K562 (cell line): ENCODE results near the gene PI4K2A. TPM values are rescaled to one million over a fixed set of nuclear protein-coding genes. Genes with fewer than 3 reads are reported as not detected.

Experiments used
- BRF1 ChIP-seq: IDR thresholded peaks from 3 replicates; pipeline ENCODE4 v1.6.1; 2011; ENCODE audit warnings: borderline replicate concordance, mild to moderate bottlenecking; ENCODE audit not compliant: insufficient read length; ENCODE audit errors: extremely low read depth
- CEBPG ChIP-seq, 3 experiments: fragments of 200-800 bp in 1 of 3; sonication (Bioruptor generic) in 1 of 3; sonication (generic) in 1 of 3; formaldehyde crosslinking in 1 of 3; IDR thresholded peaks in 2 of 3; conservative IDR thresholded peaks in 1 of 3; 2 replicates each; pipeline versions ENCODE4 v1.6.1 to v1.8.0; 2016 to 2022; ENCODE audit warnings: missing compliant biosample characterization in 2 of 3, missing genetic modification characterization in 2 of 3, mild to moderate bottlenecking in 1 of 3, missing genetic modification reagents in 1 of 3
- FOXO4 ChIP-seq: fragments of 450-650 bp; formaldehyde crosslinking; IDR thresholded peaks from 2 replicates; pipeline ENCODE4 v1.4.0; 2020; ENCODE audit warnings: mild to moderate bottlenecking, moderate library complexity
- GTF2E2 ChIP-seq: fragments of 200-800 bp; sonication (Bioruptor generic); IDR thresholded peaks from 2 replicates; pipeline ENCODE4 v1.6.1; 2016; ENCODE audit warnings: missing genetic modification characterization, missing compliant biosample characterization
- LARP7 ChIP-seq: fragments of 450-650 bp; IDR thresholded peaks from 2 replicates; pipeline ENCODE4 v1.6.1; 2016
- NR2C2 ChIP-seq, 2 experiments: fragments of 200-800 bp in 1 of 2; sonication (Bioruptor generic) in 1 of 2; sonication (generic) in 1 of 2; formaldehyde crosslinking in 1 of 2; IDR thresholded peaks; 2 replicates each; pipeline versions ENCODE4 v1.6.1 to v1.8.0; 2016 to 2022; ENCODE audit warnings: mild to moderate bottlenecking in 1 of 2, missing compliant biosample characterization in 1 of 2, missing genetic modification characterization in 1 of 2, missing genetic modification reagents in 1 of 2
- PBX2 ChIP-seq, 2 experiments: IDR thresholded peaks in 1 of 2; conservative IDR thresholded peaks in 1 of 2; 2 replicates each; pipeline ENCODE4 v1.6.1; 2016; ENCODE audit warnings: low read depth in 2 of 2, mild to moderate bottlenecking in 1 of 2, missing compliant biosample characterization in 1 of 2, missing genetic modification characterization in 1 of 2, moderate library complexity in 1 of 2
- RBM25 ChIP-seq: fragments of 200-400 bp; formaldehyde crosslinking; IDR thresholded peaks from 2 replicates; pipeline ENCODE4 v1.6.1; 2018; ENCODE audit warnings: low read length, low read depth, moderate library complexity; ENCODE audit not compliant: severe bottlenecking
- RHOXF2B ChIP-seq: fragments of 250-450 bp; sonication (Bioruptor Pico); conservative IDR thresholded peaks from 2 replicates; pipeline ENCODE4 v1.5.1; 2021
- SRSF3 ChIP-seq: fragments of 200-400 bp; formaldehyde crosslinking; IDR thresholded peaks from 2 replicates; pipeline ENCODE4 v1.6.1; 2016; ENCODE audit warnings: mild to moderate bottlenecking, low read length, moderate library complexity; ENCODE audit not compliant: insufficient read depth
- TBP ChIP-seq: optimal IDR thresholded peaks from 2 replicates; pipeline ENCODE3; 2011; ENCODE audit warnings: low read depth, low read length, improper control_type of control experiment
- ZC3H4 ChIP-seq: sonication (generic); formaldehyde crosslinking; IDR thresholded peaks from 2 replicates; pipeline ENCODE4 v1.9.0; 2021; ENCODE audit warnings: missing genetic modification reagents, borderline replicate concordance
- polyA plus RNA-seq, 8 experiments: library from polyadenylated mRNA; depleted of rRNA in 4 of 8; stranded (reverse) in 5 of 8; unstranded in 3 of 8; fragments of >200 nt; fragmentation: Nextera tagmentation in 2 of 8; fragmentation: Illumina TruSeq in 1 of 8; extraction: Ambion mirVana in 2 of 8; extraction: Trizol in 1 of 8; gene quantifications; 2 replicates each; pipeline versions ENCODE4 v1.2.1 to v1.2.3, GENCODE V29; 2011 to 2014; ENCODE audit warnings: inconsistent platforms in 1 of 8, missing spikeins in 1 of 8
- total RNA-seq, 7 experiments: library from RNA; depleted of rRNA in 6 of 7; stranded (reverse); fragments of >200 nt in 6 of 7; fragmentation: Illumina TruSeq in 2 of 7; extraction: Trizol in 2 of 7; gene quantifications; 2 replicates each; pipeline versions ENCODE4 v1.2.1 to v1.2.3, GENCODE V29; 2011 to 2021; ENCODE audit warnings: low replicate concordance in 1 of 7
- TF ChIP-seq, protein P1 (sequence below), 2 experiments: fragments of 450-650 bp in 1 of 2; sonication (generic) in 1 of 2; formaldehyde crosslinking in 1 of 2; IDR thresholded peaks in 1 of 2; conservative IDR thresholded peaks in 1 of 2; 2 replicates each; pipeline versions ENCODE4 v1.6.1 to v1.8.1; 2016 to 2023; ENCODE audit warnings: mild to moderate bottlenecking in 2 of 2, moderate library complexity in 2 of 2, inconsistent platforms in 1 of 2, missing genetic modification reagents in 1 of 2
- TF ChIP-seq, protein P2 (sequence below): sonication (generic); formaldehyde crosslinking; IDR thresholded peaks from 2 replicates; pipeline ENCODE4 v1.8.0; 2022; ENCODE audit warnings: missing genetic modification reagents, mild to moderate bottlenecking, borderline replicate concordance
- TF ChIP-seq, protein P3 (sequence below): IDR thresholded peaks from 2 replicates; pipeline ENCODE4 v1.6.1; 2014; ENCODE audit warnings: antibody characterized with exemption

Gene PI4K2A
- total and polyA plus RNA-seq, 9 of the 15 experiments (the other 6 are each of a cell fraction or from before 2014, with no cell fraction given) = 4.4 to 28.4 (median 16.5) TPM

DNA sequence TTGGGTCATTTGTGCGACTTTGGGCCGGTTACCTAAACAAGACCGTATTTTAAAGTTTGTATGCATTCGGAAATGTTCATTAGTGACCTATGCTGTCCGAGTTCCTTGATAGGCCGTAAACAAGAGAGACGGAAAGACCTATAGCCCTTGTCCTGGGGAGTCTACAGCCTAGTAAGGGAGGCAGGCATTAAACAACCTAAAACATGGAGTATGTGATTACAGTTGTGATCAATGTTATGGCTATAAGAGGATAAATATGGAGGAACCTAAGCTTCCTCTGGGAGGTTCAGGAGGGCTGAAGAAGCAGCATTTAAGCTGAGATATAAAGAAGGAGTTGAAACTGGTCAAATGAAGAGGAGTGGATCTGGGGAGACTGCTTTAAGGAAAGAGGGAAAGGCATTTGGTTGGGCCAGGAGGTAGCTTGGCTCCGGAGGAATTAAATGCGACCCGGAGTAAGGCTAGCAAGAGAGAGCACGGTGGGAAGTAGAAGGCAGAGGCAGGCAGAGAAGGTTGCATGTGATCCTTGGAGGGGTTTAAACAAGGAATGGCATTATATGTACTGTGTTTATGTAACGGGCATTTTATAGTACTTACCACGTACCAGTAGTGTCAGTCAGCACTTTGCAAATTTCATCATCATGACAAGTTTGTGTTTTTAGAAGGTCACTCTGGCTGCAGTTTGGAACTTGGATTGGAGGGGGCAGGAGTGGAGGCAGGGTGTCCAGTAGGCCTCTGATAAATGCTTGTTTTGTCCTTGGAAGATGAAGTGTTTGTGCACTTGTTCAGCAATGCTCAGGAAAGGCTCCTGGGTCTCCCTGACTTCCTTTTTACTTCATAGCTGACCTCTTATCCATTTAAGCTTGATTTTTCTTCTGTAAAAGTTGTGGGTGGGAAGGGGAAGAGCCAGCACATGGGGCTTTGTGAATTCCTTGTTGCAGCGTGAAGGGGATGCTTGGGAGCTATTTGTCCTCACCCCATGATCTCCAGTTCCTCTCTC is 47.6 kb downstream of the PI4K2A start (continued):
- TF ChIP-seq, protein P1, sequence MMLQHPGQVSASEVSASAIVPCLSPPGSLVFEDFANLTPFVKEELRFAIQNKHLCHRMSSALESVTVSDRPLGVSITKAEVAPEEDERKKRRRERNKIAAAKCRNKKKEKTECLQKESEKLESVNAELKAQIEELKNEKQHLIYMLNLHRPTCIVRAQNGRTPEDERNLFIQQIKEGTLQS (IDR thresholded peaks at IDR 0.05) = peak; percentile 87
- TF ChIP-seq, protein P1 (CRISPR knock-in tag; conservative IDR thresholded peaks at IDR 0.05) = no peak
- TF ChIP-seq TBP (no peak), RHOXF2B (no peak), PBX2 (CRISPR knock-in tag; IDR thresholded peaks at IDR 0.05; ENCODE audit: low read depth) (no peak), PBX2 (tag; conservative IDR thresholded peaks at IDR 0.05; ENCODE audit: low read depth) (no peak), ZC3H4 (no peak), BRF1 (no peak), SRSF3 (no peak), GTF2E2 (tag) (no peak), LARP7 (no peak), NR2C2 (CRISPR knock-in tag; IDR thresholded peaks at IDR 0.05) (no peak), NR2C2 (tag; IDR thresholded peaks at IDR 0.05) (peak; percentile 46), RBM25 (no peak), FOXO4 (CRISPR knock-in tag) (no peak), CEBPG (CRISPR knock-in tag; IDR thresholded peaks at IDR 0.05) (0 out of 2 replicates have a peak, but pooled peaks have one; percentile 22), CEBPG (tag; conservative IDR thresholded peaks at IDR 0.05 in 1 of 2, IDR thresholded peaks at IDR 0.05 in 1 of 2) (peak in 1 of 2 experiments; percentile 71; a peak in 2 of 4 replicates)
- TF ChIP-seq, protein P2, sequence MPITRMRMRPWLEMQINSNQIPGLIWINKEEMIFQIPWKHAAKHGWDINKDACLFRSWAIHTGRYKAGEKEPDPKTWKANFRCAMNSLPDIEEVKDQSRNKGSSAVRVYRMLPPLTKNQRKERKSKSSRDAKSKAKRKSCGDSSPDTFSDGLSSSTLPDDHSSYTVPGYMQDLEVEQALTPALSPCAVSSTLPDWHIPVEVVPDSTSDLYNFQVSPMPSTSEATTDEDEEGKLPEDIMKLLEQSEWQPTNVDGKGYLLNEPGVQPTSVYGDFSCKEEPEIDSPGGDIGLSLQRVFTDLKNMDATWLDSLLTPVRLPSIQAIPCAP = no peak
- TF ChIP-seq, protein P3, sequence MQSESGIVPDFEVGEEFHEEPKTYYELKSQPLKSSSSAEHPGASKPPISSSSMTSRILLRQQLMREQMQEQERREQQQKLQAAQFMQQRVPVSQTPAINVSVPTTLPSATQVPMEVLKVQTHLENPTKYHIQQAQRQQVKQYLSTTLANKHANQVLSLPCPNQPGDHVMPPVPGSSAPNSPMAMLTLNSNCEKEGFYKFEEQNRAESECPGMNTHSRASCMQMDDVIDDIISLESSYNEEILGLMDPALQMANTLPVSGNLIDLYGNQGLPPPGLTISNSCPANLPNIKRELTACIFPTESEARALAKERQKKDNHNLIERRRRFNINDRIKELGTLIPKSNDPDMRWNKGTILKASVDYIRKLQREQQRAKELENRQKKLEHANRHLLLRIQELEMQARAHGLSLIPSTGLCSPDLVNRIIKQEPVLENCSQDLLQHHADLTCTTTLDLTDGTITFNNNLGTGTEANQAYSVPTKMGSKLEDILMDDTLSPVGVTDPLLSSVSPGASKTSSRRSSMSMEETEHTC = no peak
